Adipocyte (in vitro differentiated cells): Measurements from ENCODE around the gene DHRS4.
"Not testable (repeated sequence)": the region's sequence is repeated elsewhere in the genome, so short reads cannot be mapped to it uniquely, and the experiment has no call there.

Source experiments
- DNase-seq: peaks from one replicate; pipeline ENCODE4 v3.0.0-alpha.2; 2015; ENCODE audit warnings: low read depth
- H3K27me3 ChIP-seq: replicated peaks from 2 replicates; pipeline ENCODE4 v1.7.0; 2013; ENCODE audit warnings: mild to moderate bottlenecking, low read length, moderate library complexity; ENCODE audit not compliant: control insufficient read depth, insufficient read depth
- H3K36me3 ChIP-seq: 2 replicates; pipeline ENCODE4 v1.7.0; 2013; ENCODE audit warnings: low read length, mild to moderate bottlenecking, moderate library complexity; ENCODE audit not compliant: control insufficient read depth, insufficient read depth, severe bottlenecking
- H3K4me1 ChIP-seq: 2 replicates; pipeline ENCODE4 v1.7.0; 2013; ENCODE audit warnings: mild to moderate bottlenecking, low read length, moderate library complexity; ENCODE audit not compliant: control insufficient read depth, insufficient read depth
- H3K4me3 ChIP-seq: 2 replicates; pipeline ENCODE4 v1.7.0; 2013; ENCODE audit warnings: mild to moderate bottlenecking, low read length, moderate library complexity
- H3K9ac ChIP-seq: 2 replicates; pipeline ENCODE4 v1.7.0; 2013; ENCODE audit warnings: mild to moderate bottlenecking, low read length, moderate library complexity
- H3K9me3 ChIP-seq: 2 replicates; pipeline ENCODE4 v1.7.0; 2013; ENCODE audit warnings: mild to moderate bottlenecking, low read length, moderate library complexity; ENCODE audit not compliant: control insufficient read depth

The DHRS4 gene

DNA sequence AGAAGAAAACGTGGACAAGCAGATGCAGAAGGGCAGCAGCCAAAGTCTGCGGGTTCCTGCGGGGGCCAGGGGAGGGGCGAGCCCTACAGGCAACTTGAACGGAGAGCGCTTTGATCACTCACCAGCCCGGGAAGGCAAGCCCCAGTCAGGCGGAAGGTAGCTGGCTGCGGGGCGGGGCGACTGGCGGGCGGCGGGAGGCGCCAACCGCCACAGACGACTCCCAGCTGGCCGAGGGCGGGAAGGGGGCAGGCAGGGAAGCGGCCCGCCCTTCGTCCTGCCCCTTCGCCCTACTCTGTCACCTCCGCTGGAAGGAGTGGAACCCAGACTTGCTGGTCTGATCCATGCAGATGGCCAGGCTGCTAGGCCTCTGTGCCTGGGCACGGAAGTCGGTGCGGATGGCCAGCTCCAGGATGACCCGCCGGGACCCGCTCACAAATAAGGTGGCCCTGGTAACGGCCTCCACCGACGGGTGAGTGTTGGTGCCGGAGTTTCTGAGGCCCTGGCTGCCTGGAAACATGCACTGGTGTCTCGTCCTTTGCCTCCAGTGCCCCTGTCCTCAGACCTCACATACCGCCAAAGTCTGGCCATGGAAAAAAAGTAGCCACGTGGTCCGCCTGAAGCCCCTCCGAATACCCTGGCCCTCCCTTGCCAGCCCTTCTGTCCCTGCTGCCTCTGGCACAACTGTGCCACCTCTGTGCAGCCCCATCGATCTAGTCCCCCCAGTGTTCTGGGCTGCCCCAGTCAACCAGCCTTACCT is 35.2 kb downstream of the DHRS4 start, which contains the start of gene DHRS4L2:
TSS of gene DHRS4L2 (plus strand) at position 323 of the 757 bp plus-strand sequence. CDS start at position 342, 19 bp downstream.
- H3K9me3 ChIP-seq, H3K36me3 ChIP-seq, H3K27me3 ChIP-seq: not testable (repeated sequence)
- peak within 1 kb of the TSS; percentile 56 for H3K9ac ChIP-seq
- H3K4me1 ChIP-seq: peaks cover 40% of the 10 kb centered on the region
- peak within 1 kb of the TSS; percentile 70 for H3K4me3 ChIP-seq
- peak; percentile 67 for DNase-seq

GRCh38 chr14:23989734-23990445 is 36.3 kb downstream of the DHRS4 start:
- H3K27me3 ChIP-seq, H3K9ac ChIP-seq, H3K9me3 ChIP-seq, DNase-seq, H3K36me3 ChIP-seq, H3K4me3 ChIP-seq: not testable (repeated sequence)
- peaks cover 38% of the 10 kb centered on the region for H3K4me1 ChIP-seq

- not testable (repeated sequence) for H3K36me3 ChIP-seq, H3K27me3 ChIP-seq, H3K9me3 ChIP-seq, H3K4me3 ChIP-seq, DNase-seq, H3K9ac ChIP-seq
- peaks cover 30% of the 10 kb centered on the region for H3K4me1 ChIP-seq
Observed at GRCh38 chr14:23990961-23991360, 37.4 kb downstream of the DHRS4 start.

DNA sequence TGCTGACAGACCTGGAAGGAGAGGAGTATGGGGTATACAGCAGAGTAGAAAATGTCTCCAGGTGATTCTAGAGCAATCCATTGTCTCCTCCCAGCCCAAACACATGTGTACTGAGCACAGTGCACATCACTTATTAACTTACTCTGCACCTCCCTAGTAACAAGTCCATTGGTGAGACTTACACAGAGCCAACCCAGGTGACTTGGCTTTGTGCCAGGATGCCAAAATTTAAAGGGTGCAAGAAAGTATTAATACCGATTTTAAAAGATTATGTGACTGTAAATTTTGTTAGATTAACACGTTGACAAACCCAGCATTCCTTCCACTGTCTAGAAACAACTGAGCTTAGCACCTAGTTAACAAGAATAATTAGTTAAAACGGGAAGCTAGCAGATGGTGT is 39.5 kb downstream of the DHRS4 start:
- H3K36me3 ChIP-seq, H3K9me3 ChIP-seq, DNase-seq, H3K27me3 ChIP-seq, H3K9ac ChIP-seq, H3K4me3 ChIP-seq: not testable (repeated sequence)
- peaks cover 14% of the 10 kb centered on the region for H3K4me1 ChIP-seq

DNA sequence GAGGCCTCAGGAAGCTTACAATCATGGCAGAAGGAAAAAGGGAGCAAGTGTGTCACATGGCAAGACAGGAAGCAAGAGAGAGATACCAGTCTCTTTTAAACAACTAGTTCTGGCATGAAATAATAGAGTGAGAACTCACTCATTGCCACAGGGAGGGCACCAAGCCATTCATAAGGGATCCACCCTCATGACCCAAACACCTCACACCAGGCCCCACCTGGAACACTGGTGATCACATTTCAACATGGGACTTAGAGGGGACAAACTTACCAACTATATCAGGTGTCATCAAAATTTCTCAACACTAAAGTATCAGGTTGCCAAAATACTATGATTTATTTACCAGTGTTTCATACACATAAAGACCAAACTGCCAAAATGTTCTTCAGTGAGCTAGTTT is 42.4 kb downstream of the DHRS4 start:
- H3K4me3 ChIP-seq, H3K9me3 ChIP-seq, H3K9ac ChIP-seq, H3K27me3 ChIP-seq, H3K36me3 ChIP-seq, H3K4me1 ChIP-seq, DNase-seq: not testable (repeated sequence)

DNA sequence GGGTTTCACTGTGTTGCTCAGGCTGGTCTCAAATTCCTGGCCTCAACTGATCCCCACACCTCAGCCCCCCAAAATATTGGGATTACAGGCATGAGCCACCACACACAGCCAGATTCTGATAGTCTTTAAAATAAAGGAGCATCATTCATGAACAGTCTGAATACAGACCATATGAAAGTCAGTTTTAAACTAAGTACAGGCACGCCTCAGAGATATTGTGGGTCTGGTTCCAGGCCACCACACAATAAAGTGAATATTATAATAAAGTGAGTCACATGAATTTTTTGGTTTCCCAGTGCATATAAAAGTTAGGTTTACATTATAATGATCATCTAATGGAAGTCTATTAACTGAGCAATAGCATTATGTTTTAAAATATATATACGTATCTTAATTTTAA is 43.3 kb downstream of the DHRS4 start:
- not testable (repeated sequence) for H3K4me1 ChIP-seq

GRCh38 chr14:23999640-24000039 is 46.1 kb downstream of the DHRS4 start:
- H3K9ac ChIP-seq, DNase-seq, H3K4me1 ChIP-seq, H3K27me3 ChIP-seq, H3K9me3 ChIP-seq, H3K36me3 ChIP-seq, H3K4me3 ChIP-seq: not testable (repeated sequence)

More for the DNA sequence above, 43.3 kb downstream of the DHRS4 start:
- not testable (repeated sequence) for H3K9ac ChIP-seq, H3K27me3 ChIP-seq, H3K4me3 ChIP-seq, DNase-seq, H3K9me3 ChIP-seq, H3K36me3 ChIP-seq

GRCh38 chr14:24001078-24001477 is 47.5 kb downstream of the DHRS4 start:
- not testable (repeated sequence) for H3K27me3 ChIP-seq, DNase-seq, H3K9ac ChIP-seq, H3K4me3 ChIP-seq, H3K9me3 ChIP-seq, H3K4me1 ChIP-seq, H3K36me3 ChIP-seq

GRCh38 chr14:24001679-24002078 is 48.1 kb downstream of the DHRS4 start:
- H3K27me3 ChIP-seq, DNase-seq, H3K36me3 ChIP-seq, H3K9me3 ChIP-seq, H3K4me1 ChIP-seq, H3K9ac ChIP-seq, H3K4me3 ChIP-seq: not testable (repeated sequence)

DNA sequence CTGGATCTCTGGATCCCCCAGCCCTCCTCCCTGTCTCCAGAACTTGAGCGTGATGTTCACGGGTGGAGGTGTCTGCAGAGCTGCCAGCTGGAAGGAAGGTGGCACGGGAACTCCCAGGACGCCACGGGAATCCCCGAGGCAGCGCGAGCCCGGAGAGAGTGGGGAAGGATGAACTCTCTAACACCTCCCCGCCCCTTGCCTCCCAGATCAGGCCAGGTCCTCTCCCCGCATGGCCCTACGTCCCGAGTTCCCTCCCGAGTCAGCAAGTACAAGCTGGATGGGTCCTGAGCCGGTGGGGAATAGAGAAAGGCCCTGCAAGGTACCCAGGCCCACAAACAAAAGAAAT is 52.9 kb downstream of the DHRS4 start:
- not testable (repeated sequence) for H3K4me1 ChIP-seq, H3K36me3 ChIP-seq, DNase-seq, H3K27me3 ChIP-seq, H3K9me3 ChIP-seq
- Histone ChIP-seq H3K9ac (peak overlapping the region; percentile 64), H3K4me3 (peak overlapping the region; percentile 76)

DNA sequence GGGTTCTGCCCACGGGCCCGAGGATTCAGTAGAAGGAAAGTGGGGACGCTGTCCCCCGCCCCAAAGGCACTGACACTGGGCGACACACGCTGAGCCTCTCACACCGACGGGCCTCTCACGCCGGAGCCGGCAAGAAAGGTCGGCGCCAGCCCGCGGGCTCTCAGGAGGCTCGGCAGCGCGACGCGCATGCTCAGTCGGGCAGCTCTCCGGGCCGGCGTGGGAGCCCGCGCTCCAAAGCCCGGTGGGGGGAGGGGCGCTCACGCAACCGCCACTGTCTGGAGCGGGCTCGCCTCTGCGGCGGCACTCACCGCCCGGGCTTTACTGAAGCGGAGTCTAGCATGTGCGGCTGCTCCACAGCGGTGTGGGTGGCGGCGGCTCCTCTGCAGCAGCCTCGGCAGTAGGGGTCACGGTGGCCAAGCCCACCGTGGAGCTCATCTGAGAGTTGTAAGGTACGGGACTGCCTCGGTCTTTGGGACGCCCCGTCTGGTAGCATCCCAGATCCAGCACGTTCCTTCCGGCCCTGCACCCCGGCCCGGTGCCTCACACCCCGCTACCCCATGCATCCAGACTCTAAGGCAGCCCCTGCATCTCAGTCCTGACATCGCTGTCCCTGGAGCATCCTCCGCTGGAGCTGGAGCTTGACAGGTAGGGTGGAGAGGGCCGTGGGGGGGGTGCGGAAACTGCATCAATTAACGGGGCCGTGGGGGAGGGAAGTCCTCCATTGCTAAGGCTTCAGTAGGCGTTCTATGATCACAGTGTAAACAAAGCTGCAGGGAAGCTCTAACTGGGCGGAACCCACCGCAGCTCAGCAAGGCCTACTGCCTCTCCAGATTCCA is 53.5 kb downstream of the DHRS4 start:
- Histone ChIP-seq H3K4me3 (peak overlapping the region; percentile 76), H3K9ac (peak overlapping the region; percentile 64)
- not testable (repeated sequence) for H3K9me3 ChIP-seq, H3K27me3 ChIP-seq, H3K36me3 ChIP-seq, H3K4me1 ChIP-seq
- DNase-seq: peak; percentile 73
